T-helper 2 cell (primary cell): ENCODE measurements around the gene DPPA3.

Source experiments
- DNase-seq, 5 experiments: peaks; one replicate each; pipeline versions ENCODE4 v3.0.0 to v3.0.0-alpha.2; 2012 to 2022

DPPA3 gene

GRCh38 chr12:7731486-7731885, 20.3 kb downstream of the DPPA3 start:
- DNase-seq = no peak

DNA sequence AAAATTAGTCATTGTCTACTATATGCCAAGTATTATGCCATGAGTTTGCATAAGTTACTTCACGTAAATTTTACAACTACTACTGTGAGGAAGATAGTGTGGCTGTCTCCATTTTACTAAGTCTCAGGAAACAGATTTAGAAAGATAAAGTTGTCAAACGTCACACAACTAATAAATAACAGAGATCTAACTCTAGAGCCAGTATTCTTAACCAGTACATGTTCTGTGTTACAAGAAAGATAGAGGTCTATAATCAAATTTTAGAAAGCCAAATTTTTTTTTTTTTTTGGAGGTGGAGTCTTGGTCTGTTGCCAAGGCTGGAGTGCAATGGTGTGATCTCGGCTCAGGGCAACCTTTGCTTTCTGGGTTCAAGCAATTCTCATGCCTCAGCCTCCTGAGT, 21.8 kb downstream of the DPPA3 start:
- DNase-seq = no peak

- no peak for DNase-seq
Measured at GRCh38 chr12:7747246-7747645, 36.0 kb downstream of the DPPA3 start, which contains the start of gene CLEC4C. Gene CLEC4C, minus strand, starts transcription at chr12:7747375. Its CDS starts 27 bp downstream, at chr12:7747348.

DNA sequence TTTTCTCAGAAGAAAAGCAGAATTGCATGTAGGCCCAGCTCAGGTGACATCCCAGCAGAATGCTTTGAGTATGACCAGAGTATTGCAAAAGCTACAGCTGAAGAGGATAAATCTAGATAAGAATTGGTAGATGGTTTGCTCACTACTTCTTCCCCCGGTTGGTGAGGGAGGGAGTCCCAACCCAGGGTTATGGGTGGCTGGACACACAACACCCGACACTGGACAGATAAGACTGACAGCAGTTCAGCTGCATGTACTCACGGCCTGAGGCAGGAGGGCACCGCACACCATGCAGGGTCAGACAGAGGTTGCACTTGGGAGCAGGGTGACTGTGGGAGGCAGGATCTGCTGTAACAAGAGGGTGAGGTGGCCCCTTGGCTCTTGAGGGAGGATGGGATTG, 37.6 kb downstream of the DPPA3 start:
- DNase-seq = no peak

- no peak for DNase-seq
Measured at GRCh38 chr12:7749442-7749841, 38.2 kb downstream of the DPPA3 start.

DNA sequence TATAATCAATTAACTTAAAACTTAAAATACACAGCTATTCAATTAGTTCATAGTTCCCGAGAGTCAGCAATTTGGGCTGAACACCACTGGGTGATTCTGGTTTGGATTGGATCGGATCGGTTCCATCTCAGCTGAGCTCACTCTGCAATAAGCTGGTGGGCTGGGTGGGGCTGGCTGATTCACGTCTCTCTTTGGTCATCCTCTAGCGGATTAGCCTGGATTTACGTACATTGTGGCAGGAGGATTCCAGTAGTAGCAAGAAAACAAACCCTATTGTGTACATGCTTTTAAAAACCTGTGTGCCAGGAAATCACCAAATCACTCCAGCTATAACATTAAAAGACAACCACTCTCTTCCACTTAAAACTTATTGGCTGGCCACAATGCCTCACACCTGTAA, 39.1 kb downstream of the DPPA3 start:
- no peak for DNase-seq

GRCh38 chr12:7751394-7751793, 40.2 kb downstream of the DPPA3 start:
- DNase-seq = peak in 1 of 5 experiments; percentile 14

- peak in 1 of 5 experiments; percentile 6 for DNase-seq
Measured at GRCh38 chr12:7751941-7752922, 41.0 kb downstream of the DPPA3 start.

DNA sequence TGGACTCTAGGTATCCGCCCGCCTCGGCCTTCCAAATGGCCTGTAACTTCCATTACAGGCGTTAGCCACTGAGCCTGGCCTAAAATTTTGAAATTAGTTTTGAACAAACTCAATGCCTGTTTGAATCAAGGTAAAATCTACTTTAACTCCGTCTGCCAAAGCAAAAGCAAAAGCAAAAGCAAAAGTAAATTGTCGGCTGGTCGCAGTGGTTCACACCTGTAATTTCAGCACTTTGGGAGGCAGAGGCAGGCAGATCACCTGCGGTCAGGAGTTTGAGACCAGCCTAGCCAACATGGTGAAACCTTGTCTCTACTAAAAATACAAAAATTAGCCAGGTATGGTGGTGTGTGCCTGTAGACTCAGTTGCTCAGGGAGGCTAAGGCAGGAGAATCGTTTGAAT, 44.4 kb downstream of the DPPA3 start:
- DNase-seq = peak in 2 of 5 experiments; percentile 25 to 44

- no peak for DNase-seq
Measured at GRCh38 chr12:7756993-7757392, 45.8 kb downstream of the DPPA3 start.

GRCh38 chr12:7758766-7759140, 47.5 kb downstream of the DPPA3 start:
- DNase-seq = no peak
